OCI-LY7 (cell line): ENCODE results near the gene ABCF1. TPM values are rescaled to one million over a fixed set of nuclear protein-coding genes. Genes with fewer than 3 reads are reported as not detected.

Source experiments
- BruUV-seq: library from RNA; stranded (reverse); fragments of 400-500 nt; replicated peaks from 2 replicates; lab custom pipeline; 2021; lab: Mats Ljungman, UMichigan
- CTCF ChIA-PET: fragments of 300-600 bp; sonication (Branson Sonifier 250); formaldehyde crosslinking; loops from one replicate; lab custom pipeline; 2022; ENCODE audit warnings: antibody characterized with exemption; ENCODE audit not compliant: unreplicated experiment; lab: Charles Lee
- POLR2A ChIA-PET: fragments of 300-600 bp; sonication (Branson Sonifier 250); formaldehyde crosslinking; loops from one replicate; lab custom pipeline; 2022; ENCODE audit warnings: antibody characterized with exemption; lab: Charles Lee
- DNase-seq: peaks from one replicate; pipeline ENCODE4 v3.0.0-alpha.2; 2015; ENCODE audit warnings: low spot score
- H2AFZ ChIP-seq: fragments of 200-600 bp; sonication (generic), shearing (Covaris generic); 2 replicates; pipeline ENCODE4 v1.6.1; 2014; ENCODE audit warnings: mild to moderate bottlenecking, antibody characterized with exemption, low read length, moderate library complexity
- H3K27ac ChIP-seq: fragments of 200-600 bp; sonication (generic); 2 replicates; pipeline ENCODE4 v1.5.1; 2014; ENCODE audit warnings: mixed run types, low read depth, mild to moderate bottlenecking, moderate library complexity, low read length, inconsistent platforms; ENCODE audit not compliant: poor library complexity, severe bottlenecking
- H3K36me3 ChIP-seq: fragments of 200-600 bp; sonication (generic); 2 replicates; pipeline ENCODE4 v1.6.1; 2014; ENCODE audit warnings: mild to moderate bottlenecking, antibody characterized with exemption, low read length, moderate library complexity, mixed read lengths; ENCODE audit not compliant: insufficient read depth
- H3K4me1 ChIP-seq: fragments of 200-600 bp; sonication (generic); 2 replicates; pipeline ENCODE4 v1.5.1; 2014; ENCODE audit warnings: mild to moderate bottlenecking, low read length; ENCODE audit not compliant: insufficient read depth, poor library complexity, severe bottlenecking
- H3K4me2 ChIP-seq: fragments of 200-600 bp; sonication (generic); 2 replicates; pipeline ENCODE4 v1.6.1; 2014; ENCODE audit warnings: mild to moderate bottlenecking, low read length
- H3K4me3 ChIP-seq: fragments of 200-600 bp; sonication (generic); 2 replicates; pipeline ENCODE4 v1.5.1; 2014; ENCODE audit warnings: mild to moderate bottlenecking, low read depth, low read length; ENCODE audit not compliant: poor library complexity, severe bottlenecking
- H3K79me2 ChIP-seq: fragments of 200-600 bp; sonication (generic); 2 replicates; pipeline ENCODE4 v1.6.1; 2016; ENCODE audit warnings: low read depth, mild to moderate bottlenecking, low read length, moderate library complexity, mixed read lengths; ENCODE audit not compliant: insufficient read depth
- H3K9me2 ChIP-seq: fragments of 200-600 bp; sonication (generic); 2 replicates; pipeline ENCODE4 v1.6.1; 2016; ENCODE audit warnings: mild to moderate bottlenecking, low read length, mixed read lengths; ENCODE audit not compliant: insufficient read depth
- H3K9me3 ChIP-seq: fragments of 200-600 bp; sonication (generic); 2 replicates; pipeline ENCODE4 v1.6.1; 2014; ENCODE audit warnings: mild to moderate bottlenecking, mixed run types, low read length, mixed read lengths
- H4K20me1 ChIP-seq: fragments of 200-600 bp; sonication (generic); 2 replicates; pipeline ENCODE4 v1.6.1; 2014; ENCODE audit warnings: mild to moderate bottlenecking, antibody characterized with exemption, low read length, moderate library complexity, mixed read lengths; ENCODE audit not compliant: insufficient read depth
- EZH2phosphoT487 ChIP-seq: fragments of 200-600 bp; sonication (generic); IDR thresholded peaks from 2 replicates; pipeline ENCODE4 v1.6.1; 2018; ENCODE audit warnings: low read depth, borderline replicate concordance, mild to moderate bottlenecking, mixed run types, antibody characterized with exemption, low read length, moderate library complexity, mixed read lengths
- intact Hi-C: fragments of 100-400 bp; cut with micrococcal nuclease; formaldehyde crosslinking; loops from one replicate; pipeline ENCODE4 v1.10.0; 2022; ENCODE audit not compliant: unreplicated experiment
- total RNA-seq, 2 experiments: library from RNA; depleted of rRNA in 1 of 2; stranded (reverse); fragments of >200 nt in 1 of 2; shearing (Covaris generic) in 1 of 2; gene quantifications; 2 replicates each; pipeline ENCODE4 v1.2.3, GENCODE V29; 2014 to 2022
- TF ChIP-seq, protein P1 (sequence below): fragments of 200-600 bp; sonication (generic); conservative IDR thresholded peaks from 2 replicates; pipeline ENCODE4 v1.5.1; 2014; ENCODE audit warnings: mild to moderate bottlenecking, antibody characterized with exemption, low read length, moderate library complexity, mixed read lengths

The ABCF1 gene
- total RNA-seq, 2 experiments from 2014 or later: 53.0 to 86.7 TPM

DNA sequence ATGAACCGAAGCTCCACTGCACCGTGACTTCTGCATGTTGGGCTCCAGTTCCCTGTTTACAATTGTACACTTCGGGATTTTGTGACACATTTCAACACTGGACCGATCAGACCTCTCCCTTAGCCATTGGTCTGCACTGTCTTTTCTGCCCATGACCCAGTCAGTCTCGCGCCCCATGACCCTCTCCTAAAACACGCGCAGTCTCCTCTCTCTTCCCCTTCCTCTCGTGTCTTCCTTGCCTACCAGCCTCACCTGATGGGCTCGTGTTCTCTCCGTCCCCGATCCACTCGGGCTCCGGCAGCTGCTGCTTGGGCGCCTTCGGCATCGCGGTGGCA, 535 bp upstream of the ABCF1 start:
- no peaks in the 10 kb centered on the region for H3K9me3 ChIP-seq
- peaks cover 28% of the 10 kb centered on the region for H4K20me1 ChIP-seq
- BruUV-seq: TSS peak; percentile 89
- H3K4me3 ChIP-seq: peak overlapping the region; percentile 93
- ChIA-PET POLR2A (interaction anchor here (1.4 to 2.3 kb wide), 4 partner anchors 12 to 148 kb away, joined by 3 to 11 read pairs (median 8); partner anchors contain the start of gene PRR3), CTCF (no interaction called here)
- H3K4me1 ChIP-seq: peaks cover 40% of the 10 kb centered on the region
- no peak for DNase-seq
- peak overlapping the region; percentile 77 for H3K4me2 ChIP-seq
- TF ChIP-seq EZH2phosphoT487: no peak
- TF ChIP-seq, protein P1, sequence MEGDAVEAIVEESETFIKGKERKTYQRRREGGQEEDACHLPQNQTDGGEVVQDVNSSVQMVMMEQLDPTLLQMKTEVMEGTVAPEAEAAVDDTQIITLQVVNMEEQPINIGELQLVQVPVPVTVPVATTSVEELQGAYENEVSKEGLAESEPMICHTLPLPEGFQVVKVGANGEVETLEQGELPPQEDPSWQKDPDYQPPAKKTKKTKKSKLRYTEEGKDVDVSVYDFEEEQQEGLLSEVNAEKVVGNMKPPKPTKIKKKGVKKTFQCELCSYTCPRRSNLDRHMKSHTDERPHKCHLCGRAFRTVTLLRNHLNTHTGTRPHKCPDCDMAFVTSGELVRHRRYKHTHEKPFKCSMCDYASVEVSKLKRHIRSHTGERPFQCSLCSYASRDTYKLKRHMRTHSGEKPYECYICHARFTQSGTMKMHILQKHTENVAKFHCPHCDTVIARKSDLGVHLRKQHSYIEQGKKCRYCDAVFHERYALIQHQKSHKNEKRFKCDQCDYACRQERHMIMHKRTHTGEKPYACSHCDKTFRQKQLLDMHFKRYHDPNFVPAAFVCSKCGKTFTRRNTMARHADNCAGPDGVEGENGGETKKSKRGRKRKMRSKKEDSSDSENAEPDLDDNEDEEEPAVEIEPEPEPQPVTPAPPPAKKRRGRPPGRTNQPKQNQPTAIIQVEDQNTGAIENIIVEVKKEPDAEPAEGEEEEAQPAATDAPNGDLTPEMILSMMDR: no peak
- H2AFZ ChIP-seq: peak overlapping the region; percentile 72
- H3K27ac ChIP-seq: no peak overlapping the region
- intact Hi-C loops: loop anchor here (2.0 kb wide), 2 partner anchors 14 to 46 kb away; partner anchors contain the start of genes GNL1, MRPS18B, PPP1R10 and PRR3
- no peaks in the 10 kb centered on the region for H3K9me2 ChIP-seq
- peaks cover 30% of the 10 kb centered on the region for H3K36me3 ChIP-seq
- peaks cover 43% of the 10 kb centered on the region for H3K79me2 ChIP-seq

DNA sequence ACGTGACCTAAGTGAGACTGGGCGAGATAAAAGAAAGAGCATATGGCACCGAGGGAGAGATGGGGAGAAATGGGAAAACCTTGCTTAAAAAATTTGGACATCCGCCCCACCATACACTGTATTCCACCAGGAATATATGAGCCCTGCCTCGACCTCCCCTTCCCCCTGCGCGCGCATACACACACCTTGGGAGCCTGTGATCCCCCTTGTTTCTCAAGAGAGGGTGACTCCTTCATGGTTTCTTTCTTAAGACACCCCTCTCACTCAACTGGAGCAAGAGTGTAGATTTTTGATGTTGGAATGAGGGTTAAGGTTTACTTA, 480 bp downstream of the ABCF1 start:
- H3K27ac ChIP-seq: peak overlapping the region; percentile 74
- BruUV-seq: TSS peak; percentile 82
- H3K79me2 ChIP-seq: peaks cover 52% of the 10 kb centered on the region
- H4K20me1 ChIP-seq: peaks cover 28% of the 10 kb centered on the region
- H3K4me2 ChIP-seq: peak overlapping the region; percentile 93
- peaks cover 38% of the 10 kb centered on the region for H3K36me3 ChIP-seq
- no peaks in the 10 kb centered on the region for H3K9me2 ChIP-seq
- H3K4me1 ChIP-seq: peaks cover 40% of the 10 kb centered on the region
- no peak for TF ChIP-seq EZH2phosphoT487
- TF ChIP-seq, protein P1: no peak
- DNase-seq: no peak
- H3K9me3 ChIP-seq: no peaks in the 10 kb centered on the region
- H2AFZ ChIP-seq: no peak overlapping the region; the same call in 1 of the 2 replicates
- intact Hi-C loops: loop anchor here (2.0 kb wide), 2 partner anchors 15 to 45 kb away; partner anchors contain the start of genes GNL1, MRPS18B, PPP1R10 and PRR3
- CTCF ChIA-PET: no interaction called here
- POLR2A ChIA-PET: interaction anchor here (1.4 to 2.3 kb wide), 4 partner anchors 13 to 147 kb away, joined by 3 to 11 read pairs (median 8); partner anchors contain the start of gene PRR3
- H3K4me3 ChIP-seq: peak overlapping the region; percentile 93

DNA sequence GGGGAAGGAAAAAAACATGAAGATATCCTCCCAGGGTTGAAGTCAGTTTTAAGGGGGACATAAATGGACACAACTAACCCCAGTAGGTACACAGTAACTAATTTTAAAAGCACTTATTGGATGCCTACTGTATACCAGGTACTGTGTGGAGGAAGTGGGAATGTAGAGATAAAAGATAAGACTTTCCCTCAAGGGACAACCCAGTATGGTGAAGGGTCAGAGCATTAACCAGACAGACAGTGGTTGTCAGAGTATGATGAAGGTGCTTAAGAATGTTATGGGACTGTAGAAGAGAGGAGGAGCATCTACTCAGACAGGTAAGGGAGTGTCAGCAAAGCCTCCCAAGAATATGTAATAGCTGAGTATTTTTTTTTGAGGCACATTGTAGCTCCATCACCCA, 906 bp downstream of the ABCF1 start:
- Histone ChIP-seq H4K20me1 (peaks cover 28% of the 10 kb centered on the region), H3K79me2 (peaks cover 56% of the 10 kb centered on the region), H2AFZ (no peak overlapping the region), H3K4me3 (peak overlapping the region; percentile 93), H3K9me3 (no peaks in the 10 kb centered on the region), H3K4me2 (peak overlapping the region; percentile 93), H3K4me1 (peaks cover 40% of the 10 kb centered on the region), H3K27ac (peak overlapping the region; percentile 74), H3K9me2 (no peaks in the 10 kb centered on the region), H3K36me3 (peaks cover 43% of the 10 kb centered on the region)
- ChIA-PET POLR2A (no interaction called here), CTCF (no interaction called here)
- TF ChIP-seq EZH2phosphoT487: no peak
- TF ChIP-seq, protein P1: no peak
- no peak for DNase-seq
- BruUV-seq: no TSS peak
- intact Hi-C loops: no loop called here
